Sigmoid colon (tissue), 7 donors: ENCODE results near the gene TFCP2L1. TPM values are rescaled to one million over a fixed set of nuclear protein-coding genes. Genes with fewer than 3 reads are reported as not detected.

Experiments
- DNase-seq: peaks from one replicate; pipeline ENCODE4 v3.0.0-alpha.2; 2019
- H3K27ac ChIP-seq, 4 donors: fragments of 200-600 bp; sonication (generic); one replicate each; pipeline ENCODE4 v1.5.1; 2016 to 2019; ENCODE audit warnings: mild to moderate bottlenecking in 1 of 4
- H3K27me3 ChIP-seq, 3 donors: fragments of 200-600 bp; sonication (generic); one replicate each; pipeline ENCODE4 v1.5.1; 2019; ENCODE audit warnings: mild to moderate bottlenecking in 1 of 3
- H3K36me3 ChIP-seq, 4 donors: fragments of 200-600 bp; sonication (generic); one replicate each; pipeline ENCODE4 v1.5.1; 2016 to 2019
- H3K4me1 ChIP-seq, 4 donors: fragments of 200-600 bp; sonication (generic); one replicate each; pipeline ENCODE4 v1.5.1; 2017 to 2019
- H3K4me3 ChIP-seq, 4 donors: fragments of 200-600 bp; sonication (generic); one replicate each; pipeline ENCODE4 v1.5.1; 2017 to 2019; ENCODE audit warnings: mild to moderate bottlenecking in 2 of 4, moderate library complexity in 1 of 4
- H3K9me3 ChIP-seq, 4 donors: fragments of 200-600 bp in 3 of 4; sonication (generic) in 3 of 4; one replicate each; pipeline versions ENCODE4 v1.5.1 to v1.6.1; 2013 to 2019
- CTCF ChIP-seq, 4 experiments: fragments of 450-650 bp in 3 of 4; fragments of 200-600 bp in 1 of 4; IDR thresholded peaks; one replicate each; pipeline ENCODE4 v1.5.1; 2016 to 2019; ENCODE audit warnings: antibody characterized with exemption in 4 of 4, mild to moderate bottlenecking in 3 of 4, moderate library complexity in 2 of 4
- EP300 ChIP-seq, 4 donors: sonication (generic); formaldehyde crosslinking; IDR thresholded peaks; one replicate each; pipeline ENCODE4 v1.6.1; 2017; ENCODE audit warnings: antibody characterized with exemption in 4 of 4
- POLR2A ChIP-seq, 2 donors: fragments of 450-650 bp; IDR thresholded peaks; one replicate each; pipeline ENCODE4 v1.6.1; 2016; ENCODE audit warnings: antibody characterized with exemption in 2 of 2, mild to moderate bottlenecking in 2 of 2, moderate library complexity in 2 of 2
- POLR2AphosphoS5 ChIP-seq, 4 donors: sonication (generic); formaldehyde crosslinking; IDR thresholded peaks; one replicate each; pipeline ENCODE4 v1.6.1; 2017; ENCODE audit warnings: antibody characterized with exemption in 4 of 4
- WGBS, 2 donors: extraction: QIAGEN DNeasy Blood & Tissue Kit; methylation state at CpG; one replicate each; pipeline ENCODE4 v1.1.7; 2013; 5-methylcytosine and 5-hydroxymethylcytosine counted together
- intact Hi-C: fragments of 100-400 bp; cut with DNase I; formaldehyde crosslinking; loops from one replicate; pipeline ENCODE4 v1.15.1; 2023
- polyA plus RNA-seq, 3 donors: library from polyadenylated mRNA; stranded (reverse); fragments of 200-250 nt; gene quantifications; one replicate each; pipeline ENCODE4 v1.2.3, GENCODE V29; 2013
- total RNA-seq, 4 donors: library from RNA; depleted of rRNA; stranded (reverse); fragments of >200 nt; gene quantifications; one replicate each; pipeline ENCODE4 v1.1.0, GENCODE V29; 2016
- donor health status: healthy with polysubstance abuse.
- donor health status: Bipolar disorder and iron deficiency.
- donor health status: healthy.

The TFCP2L1 gene
- total and polyA plus RNA-seq, 7 donors = 0.14 to 35.5 (median 0.55) TPM

- Histone ChIP-seq H3K4me3 (no peak overlapping the region), H3K27me3 (no peaks in the 10 kb centered on the region), H3K9me3 (peaks cover 0 to 5% (median 2%) of the 10 kb centered on the region in 4 donors), H3K36me3 (no peaks in the 10 kb centered on the region), H3K4me1 (no peaks in the 10 kb centered on the region), H3K27ac (no peak overlapping the region)
- TF ChIP-seq EP300 (IDR thresholded peaks at IDR 0.05) = no peak
- TF ChIP-seq POLR2A (IDR thresholded peaks at IDR 0.05) = no peak
- TF ChIP-seq CTCF (IDR thresholded peaks at IDR 0.05) = no peak
- no peak for TF ChIP-seq POLR2AphosphoS5 (IDR thresholded peaks at IDR 0.05)
- no peak for DNase-seq
- intact Hi-C loops = no loop called here
- 88 to 92% methylated on average over 1 of the region's 1 CpG for WGBS, 2 donors
These were observed 114.4 kb downstream of the TFCP2L1 start for GRCh38 chr2:121170577-121170976.

- 72 to 82% methylated on average over 4 of the region's 4 CpGs for WGBS, 2 donors
- no peak for TF ChIP-seq EP300 (IDR thresholded peaks at IDR 0.05)
- TF ChIP-seq CTCF (IDR thresholded peaks at IDR 0.05) = no peak
- TF ChIP-seq POLR2AphosphoS5 (IDR thresholded peaks at IDR 0.05) = no peak
- no peak for TF ChIP-seq POLR2A (IDR thresholded peaks at IDR 0.05)
- Histone ChIP-seq H3K27ac (no peak overlapping the region), H3K4me1 (no peaks in the 10 kb centered on the region), H3K9me3 (peaks cover 0 to 10% (median 2%) of the 10 kb centered on the region in 4 donors), H3K4me3 (no peak overlapping the region), H3K27me3 (no peaks in the 10 kb centered on the region), H3K36me3 (no peaks in the 10 kb centered on the region)
- DNase-seq = no peak
- intact Hi-C loops = no loop called here
These were observed 117.6 kb downstream of the TFCP2L1 start for GRCh38 chr2:121167411-121167810.

Other genes starting within 250 kb of the TFCP2L1 start
- not detected for gene RNU4ATAC, start 245.7 kb upstream of the TFCP2L1 start, total RNA-seq
- not detected for gene RNU4ATAC, start 245.7 kb upstream of the TFCP2L1 start, polyA plus RNA-seq